CD4-positive, alpha-beta T cell treated with Interleukin-12 subunit alpha and Interleukin-12 subunit beta, for 1 hour (primary cell): ENCODE results near the gene SPSB1.

Experiments used
- DNase-seq: peaks from one replicate; pipeline ENCODE4 v3.0.0-alpha.2; 2020

SPSB1 gene

DNA sequence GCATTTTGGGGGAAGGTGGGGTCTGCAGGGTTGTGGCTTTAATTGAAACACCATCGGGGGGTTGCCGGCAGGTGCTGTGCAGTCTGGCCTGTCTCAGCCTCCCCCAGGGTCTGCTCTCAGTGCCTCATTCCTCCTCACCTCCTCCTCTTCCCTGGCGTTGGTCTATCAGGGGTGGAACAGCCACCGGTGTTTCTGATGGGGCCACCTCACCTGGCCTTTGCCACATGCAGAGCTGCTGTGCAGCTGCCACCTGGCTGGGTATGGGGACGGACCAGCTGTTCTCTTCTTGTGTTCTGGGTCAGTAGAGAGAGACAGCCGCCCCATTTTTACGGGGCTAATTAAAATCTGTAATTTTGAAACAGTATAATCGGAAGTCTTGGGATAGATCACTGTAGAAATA is 53.9 kb downstream of the SPSB1 start:
- no peak for DNase-seq

DNA sequence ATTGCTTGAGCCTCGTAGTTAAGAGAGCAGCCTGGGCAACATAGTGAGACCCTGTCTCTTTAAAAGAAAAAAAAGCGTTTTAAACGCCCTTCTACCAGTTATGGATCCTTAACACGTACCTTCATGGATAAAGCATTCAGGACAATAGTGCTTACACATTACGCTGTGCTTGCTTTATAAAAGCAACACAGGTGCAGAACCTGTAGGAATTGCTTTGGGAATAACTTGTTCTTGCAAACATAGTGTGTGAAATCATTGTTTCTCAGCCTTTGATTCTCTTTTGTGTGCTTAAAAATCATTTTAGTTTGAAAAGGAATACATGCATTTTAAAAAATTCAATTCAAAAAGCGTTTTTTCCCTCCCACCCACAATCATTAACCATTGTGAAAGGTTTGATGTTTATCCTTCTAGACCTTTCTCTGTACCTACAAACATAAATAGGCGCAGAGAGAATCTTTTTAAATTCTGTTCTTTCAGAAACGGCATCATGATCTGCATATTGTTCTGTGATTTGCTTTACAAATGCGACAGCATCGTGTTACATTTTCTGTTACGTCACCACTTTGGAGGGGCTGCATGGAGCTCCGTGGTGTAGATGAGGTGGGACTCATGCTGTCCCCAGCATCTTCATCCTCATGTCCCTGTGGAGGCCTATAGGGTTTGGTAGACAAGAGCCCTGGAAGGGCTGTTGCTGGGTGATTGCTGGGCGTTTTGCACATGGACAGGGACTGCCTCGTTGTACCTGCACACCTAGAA is 54.6 kb downstream of the SPSB1 start:
- DNase-seq = no peak

DNA sequence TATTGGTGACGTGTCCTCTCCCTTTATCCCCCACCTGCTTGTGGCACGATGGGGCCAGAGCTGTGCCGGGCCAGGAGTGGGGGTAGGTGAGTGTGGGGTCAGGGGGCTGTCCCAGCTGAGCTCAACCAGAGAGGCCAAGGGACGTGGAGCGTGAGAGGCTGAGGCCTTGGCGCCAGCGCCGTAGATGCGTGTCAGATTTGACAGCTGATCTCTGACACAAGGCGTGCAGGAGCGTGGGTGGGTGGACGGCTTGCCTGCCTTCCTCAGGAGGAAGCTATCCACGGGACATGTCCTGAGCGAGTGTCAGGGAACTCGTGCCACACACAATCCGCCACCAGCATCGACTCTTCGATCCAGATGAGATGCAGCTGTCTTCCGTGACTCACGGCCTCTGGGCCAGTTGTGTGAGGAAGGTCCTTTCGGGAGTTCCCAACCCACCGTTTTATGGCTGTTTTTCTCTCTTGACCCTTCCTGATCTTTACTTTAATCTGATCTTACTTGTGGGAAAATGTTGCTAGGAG is 56.7 kb downstream of the SPSB1 start:
- DNase-seq = no peak

DNA sequence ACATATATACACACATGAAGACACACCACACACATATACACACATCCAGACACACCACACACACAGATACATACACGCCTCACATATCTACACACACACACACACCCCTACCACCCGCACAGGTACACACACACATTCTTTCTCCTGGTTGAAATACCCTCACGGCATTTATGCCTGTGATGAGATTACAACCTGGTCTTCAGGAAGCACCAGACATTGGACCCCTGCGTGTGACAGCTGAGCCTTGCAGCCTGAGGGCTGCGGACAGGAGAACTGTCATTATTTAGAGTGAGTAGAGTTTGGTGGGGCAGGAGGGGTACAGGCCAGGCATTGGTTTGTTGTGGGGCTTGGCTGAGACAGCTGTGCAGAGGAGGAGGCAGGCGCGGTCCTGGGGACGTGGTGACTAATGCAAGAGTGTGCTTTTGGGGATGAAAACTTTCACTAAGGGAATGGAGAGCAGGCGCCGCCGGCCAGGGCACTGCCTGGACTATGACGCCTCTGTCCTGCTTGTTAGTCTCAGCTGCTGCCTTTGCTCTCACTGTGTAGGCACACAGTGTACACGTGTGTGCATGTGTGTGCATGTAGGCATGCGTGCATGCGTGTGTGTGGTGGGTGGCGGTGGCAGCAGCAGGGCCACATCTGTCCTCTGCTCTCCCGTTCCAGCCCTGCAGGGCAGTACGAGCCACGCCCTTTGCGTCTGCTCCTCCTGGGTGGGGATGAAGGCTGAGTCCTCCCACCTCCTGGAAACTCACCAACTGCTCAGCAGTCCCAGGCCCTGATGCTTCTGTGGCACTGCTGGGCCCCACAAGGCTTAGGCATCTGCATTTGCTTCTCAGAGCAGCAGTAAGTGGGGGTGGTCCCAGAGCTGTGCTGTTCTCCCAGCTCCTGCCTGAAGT is 57.6 kb downstream of the SPSB1 start:
- no peak for DNase-seq

DNA sequence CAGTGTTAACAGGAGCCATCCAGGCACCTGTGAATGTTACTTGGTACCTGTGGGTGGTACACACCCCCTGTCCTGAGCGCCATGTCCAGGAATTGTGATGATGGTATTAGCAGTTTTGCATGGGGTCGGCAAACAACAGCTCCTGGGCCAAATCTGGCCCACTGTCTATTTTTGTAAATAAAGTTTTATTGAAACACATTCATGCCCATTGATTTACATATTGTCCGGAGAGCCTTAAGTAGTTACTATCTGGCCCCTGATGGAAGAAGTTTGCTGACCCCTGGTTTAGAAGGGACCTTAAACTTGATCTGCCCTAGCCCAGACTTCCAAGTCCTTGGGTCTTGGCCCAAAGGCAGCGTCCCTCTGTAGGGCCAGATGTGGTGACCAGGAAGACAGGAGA is 58.3 kb downstream of the SPSB1 start:
- DNase-seq = no peak

DNA sequence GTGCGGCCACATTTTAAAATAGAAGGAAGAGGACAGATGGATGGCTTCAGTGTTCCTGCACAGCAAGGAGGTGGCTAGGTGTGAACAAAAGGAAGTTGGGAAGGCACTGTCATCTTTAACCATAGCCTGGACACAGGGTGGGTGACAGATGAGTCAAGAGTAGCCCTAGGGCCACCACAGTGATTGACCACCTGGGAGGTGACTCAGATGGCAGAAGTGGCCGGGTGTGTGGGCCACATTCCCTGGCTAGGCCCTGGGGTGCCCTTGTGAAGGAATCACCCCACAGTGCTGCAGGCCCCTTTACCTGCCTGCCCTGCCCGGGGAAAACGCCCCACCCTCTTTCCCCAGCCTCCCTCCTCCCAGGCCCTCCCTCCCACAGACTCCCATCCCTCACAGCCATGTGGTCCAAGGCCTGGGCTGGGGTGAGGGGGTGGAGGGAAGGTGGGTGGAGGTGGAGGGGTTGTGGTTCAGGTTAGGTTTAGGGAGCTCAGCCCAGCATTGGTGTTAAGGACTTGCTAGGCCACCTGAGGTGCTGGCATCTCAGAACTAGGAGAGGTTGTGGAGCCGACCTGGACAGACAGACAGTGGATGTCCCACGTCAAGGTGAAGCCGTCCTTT is 59.1 kb downstream of the SPSB1 start:
- DNase-seq = no peak

DNA sequence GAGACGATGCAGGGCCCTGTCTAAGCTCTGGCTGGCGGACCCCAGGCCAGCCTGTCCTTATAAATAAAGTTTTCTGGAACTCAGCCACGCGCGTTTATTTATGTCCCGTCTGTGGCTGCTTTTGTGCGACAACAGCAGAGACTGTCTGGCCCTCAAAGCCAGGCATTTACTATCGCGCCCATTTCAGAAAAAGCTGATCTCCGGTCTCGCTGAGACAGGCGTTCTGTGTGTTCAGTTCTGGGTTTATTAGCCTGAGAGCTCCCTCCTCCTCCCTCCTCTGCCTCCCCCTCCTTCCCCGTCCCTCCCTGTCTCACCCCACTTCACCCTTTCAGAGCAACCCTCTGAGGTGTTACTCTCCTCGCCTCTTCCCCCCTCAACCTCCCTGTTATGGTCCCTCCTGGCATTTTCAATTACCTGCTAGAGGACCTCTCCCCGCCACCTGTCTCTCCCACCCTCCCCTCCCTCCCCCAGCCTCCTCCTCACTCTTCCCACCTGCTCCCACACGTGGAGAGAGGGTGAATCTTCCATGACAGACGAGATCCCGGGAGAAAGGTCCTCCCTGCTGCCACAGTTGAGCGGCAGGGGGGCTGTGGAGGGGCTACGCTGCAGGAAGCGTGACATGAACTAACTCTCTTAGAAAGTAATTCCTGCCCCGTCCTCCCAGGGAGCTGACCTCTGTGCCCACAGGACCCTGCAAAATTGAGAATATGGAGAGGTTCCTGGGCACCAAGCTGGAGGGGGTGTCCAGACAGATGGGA is 59.9 kb downstream of the SPSB1 start:
- DNase-seq = no peak

DNA sequence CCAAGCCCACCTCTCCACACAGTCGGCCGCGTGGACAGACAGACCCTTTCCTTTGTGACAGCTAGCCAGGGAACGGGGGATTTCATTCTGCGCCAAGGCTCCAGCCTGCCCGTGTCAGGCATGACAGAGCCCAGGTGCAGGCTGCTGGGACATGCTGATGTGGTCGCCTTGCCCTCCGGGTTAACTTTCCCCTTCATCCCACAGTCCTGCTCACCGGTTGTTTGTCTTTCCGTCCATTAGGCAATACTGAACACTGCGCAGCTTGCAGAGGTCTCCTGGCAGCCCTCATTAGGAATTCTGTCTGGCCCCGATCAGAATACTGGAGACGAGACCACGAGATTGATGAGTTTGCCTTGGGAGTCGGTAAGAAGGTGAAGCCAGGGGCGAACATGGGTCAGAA is 62.8 kb downstream of the SPSB1 start:
- DNase-seq = no peak

DNA sequence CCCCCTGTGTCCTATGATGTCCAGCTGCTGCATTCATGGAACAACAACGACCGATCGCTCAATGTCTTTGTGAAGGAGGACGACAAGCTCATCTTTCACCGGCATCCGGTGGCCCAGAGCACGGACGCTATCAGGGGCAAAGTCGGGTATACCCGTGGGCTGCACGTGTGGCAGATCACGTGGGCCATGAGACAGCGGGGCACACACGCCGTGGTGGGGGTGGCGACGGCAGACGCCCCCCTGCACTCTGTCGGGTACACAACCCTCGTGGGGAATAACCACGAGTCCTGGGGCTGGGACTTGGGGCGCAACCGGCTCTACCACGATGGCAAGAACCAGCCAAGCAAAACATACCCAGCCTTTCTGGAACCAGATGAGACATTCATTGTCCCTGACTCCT is 63.3 kb downstream of the SPSB1 start:
- DNase-seq = no peak

DNA sequence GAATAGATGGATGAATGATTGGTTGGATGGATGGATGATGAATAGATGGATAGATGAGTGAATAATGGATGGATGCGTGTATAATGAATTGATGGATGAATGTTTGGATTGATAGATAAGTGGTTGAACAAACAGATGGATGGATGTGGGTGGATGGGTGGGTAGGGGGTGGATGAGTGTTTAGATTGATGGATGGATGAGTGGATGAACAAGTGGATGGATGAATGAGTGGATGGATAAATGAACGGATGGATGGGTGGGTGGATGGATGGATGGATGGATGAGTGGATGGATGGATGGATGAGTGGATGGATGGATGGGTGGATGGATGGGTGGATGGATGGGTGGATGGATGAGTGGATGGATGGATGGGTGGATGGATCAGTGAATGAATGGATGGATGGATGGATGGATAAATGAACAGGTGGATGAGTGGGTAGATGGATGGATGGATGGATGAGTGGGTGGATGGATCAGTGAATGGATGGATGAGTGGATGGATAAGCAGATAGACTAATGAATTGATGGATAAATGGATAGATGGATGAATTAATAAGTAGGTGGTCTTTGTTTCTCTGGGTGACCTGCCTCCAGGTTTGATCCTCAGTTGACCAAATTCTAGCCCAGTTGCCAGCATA is 64.3 kb downstream of the SPSB1 start:
- no peak for DNase-seq

DNA sequence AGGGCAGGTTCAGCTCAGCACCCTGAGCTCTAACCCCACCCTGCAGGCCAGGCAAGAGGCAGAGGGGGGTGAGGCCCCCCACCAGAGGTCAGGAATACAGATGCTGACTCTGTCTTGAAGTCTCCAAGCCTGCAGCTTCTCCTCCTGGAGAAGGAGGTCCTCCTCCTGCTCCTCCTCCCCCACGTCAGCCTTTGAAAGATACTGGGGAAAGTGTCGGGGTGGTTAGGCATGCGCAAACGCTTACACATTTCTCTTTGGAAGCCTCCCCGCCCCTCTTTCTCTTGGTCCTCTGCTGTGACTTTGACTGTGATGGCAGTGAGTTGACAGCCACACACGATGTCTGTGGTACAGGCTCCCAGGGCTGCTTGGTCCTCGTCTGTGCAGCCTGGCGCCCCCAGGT is 65.3 kb downstream of the SPSB1 start:
- no peak for DNase-seq

DNA sequence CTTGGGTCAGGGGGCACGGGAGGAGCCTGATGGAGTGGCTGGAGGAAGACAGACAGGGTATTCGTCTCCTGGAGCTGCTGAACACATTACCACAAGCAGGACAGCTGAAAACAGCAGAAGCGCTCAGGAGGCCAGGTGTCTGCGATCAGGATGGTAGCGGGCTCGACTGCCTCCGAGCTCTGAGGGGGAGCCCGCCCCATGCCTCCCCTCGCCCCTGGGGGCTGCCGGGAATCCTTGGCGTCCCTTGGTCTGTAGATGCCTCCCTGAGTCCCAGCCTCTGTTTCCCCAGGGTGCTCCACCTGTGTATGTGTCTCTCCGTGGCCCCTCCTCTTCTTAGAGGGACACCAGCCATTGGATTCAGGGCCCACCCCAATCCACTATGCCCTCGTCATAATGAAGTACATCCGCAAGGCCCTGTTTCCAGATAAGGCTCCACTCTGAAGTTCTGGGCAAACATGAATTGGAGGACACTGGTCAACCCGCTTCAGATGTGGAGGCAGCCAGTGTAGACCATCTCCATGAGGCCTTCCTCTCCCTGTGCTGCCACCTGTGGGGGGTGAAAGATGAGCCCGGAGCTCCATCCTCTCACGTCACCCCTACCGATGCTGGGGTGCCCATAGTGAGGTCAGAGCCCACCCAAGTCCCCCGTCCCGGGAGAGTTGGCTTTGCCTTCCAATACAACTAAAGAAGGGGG is 67.8 kb downstream of the SPSB1 start:
- no peak for DNase-seq

DNA sequence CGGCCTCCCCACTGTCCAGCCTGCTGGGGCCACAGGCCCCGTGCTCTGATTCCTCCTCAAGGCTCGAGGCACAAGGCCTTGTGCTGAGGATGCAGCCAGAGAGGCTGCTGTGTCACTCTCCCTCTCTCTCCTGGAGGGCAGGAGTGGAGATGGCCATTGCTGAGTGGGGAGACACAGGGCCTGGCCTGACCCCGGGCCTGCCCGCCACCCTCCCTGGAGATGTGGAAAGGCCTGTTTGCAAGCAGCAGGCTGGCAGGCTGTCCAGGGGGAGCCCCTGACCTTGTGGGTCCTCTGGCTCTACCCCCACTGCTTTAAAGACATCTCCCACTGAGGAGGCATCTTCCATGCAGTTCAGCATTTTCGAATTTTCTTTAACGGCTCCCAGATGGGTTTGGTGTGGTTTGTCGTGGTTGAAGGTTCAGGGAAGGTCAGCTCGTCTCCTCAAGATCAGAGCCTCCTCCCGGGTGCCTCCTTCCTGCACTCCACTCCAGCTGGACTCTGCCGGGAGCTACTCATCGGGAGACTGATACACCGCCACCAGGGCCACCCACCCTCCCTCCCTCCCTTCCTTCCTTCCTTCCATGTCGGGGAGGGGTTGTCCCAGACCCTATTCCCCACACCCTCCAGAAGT is 69.1 kb downstream of the SPSB1 start:
- DNase-seq = no peak

DNA sequence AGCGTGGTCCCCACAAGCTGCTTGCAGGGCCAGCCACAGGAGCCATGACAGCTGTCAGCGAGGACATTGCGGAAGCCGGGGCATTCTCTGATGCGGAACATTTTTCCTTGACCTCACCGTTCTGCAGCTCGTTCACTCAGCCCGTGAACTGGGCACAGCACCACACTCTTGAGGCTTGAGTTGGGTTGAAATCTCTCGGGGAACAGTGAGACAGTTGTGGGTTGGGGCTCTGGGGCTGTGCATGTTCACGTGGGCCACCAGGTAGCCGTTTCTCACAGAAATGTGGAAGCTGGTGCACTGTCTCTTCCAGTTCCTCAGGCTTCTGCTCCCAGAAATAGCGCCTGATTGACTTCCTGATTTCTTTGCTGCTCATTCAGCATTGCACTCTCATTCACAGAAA is 69.8 kb downstream of the SPSB1 start:
- DNase-seq = no peak

DNA sequence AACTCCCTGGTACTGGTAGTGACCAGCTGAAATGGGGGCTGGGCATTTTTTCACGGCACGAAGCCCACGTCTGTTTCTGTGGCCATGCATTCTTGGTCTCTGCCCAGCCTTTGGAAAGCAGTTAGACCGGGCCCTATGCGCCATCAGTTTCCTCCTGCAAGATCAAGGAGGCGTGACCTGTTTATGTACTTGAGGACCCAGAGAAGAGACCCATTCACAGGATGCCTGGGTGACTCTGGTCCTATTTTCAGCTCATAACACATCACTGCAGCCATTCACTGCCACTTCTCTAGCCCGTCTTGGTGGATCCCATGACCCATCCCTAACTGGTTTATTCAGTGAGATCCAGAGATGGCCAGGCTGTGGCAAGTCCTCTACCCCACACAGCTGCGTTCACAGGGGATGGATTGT is 70.4 kb downstream of the SPSB1 start:
- DNase-seq = no peak

DNA sequence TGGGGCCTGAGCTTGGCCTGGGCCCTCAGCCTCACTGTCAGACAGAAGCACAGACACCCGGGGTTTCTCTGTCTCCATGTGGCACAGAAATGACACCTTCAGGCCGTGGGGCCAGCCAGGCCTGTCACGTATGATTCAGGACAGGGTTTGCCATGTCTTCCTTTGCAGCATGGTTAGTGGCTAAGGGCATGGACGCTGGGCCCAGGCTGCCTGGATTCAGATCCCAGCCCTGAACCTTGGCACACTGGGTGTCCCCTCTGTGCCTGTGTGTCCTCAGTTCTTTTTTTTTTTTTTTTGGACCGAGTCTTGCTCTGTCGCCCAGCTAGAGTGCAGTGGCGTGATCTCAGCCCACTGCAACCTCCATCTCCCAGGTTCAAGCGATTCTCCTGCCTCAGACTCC is 73.6 kb downstream of the SPSB1 start:
- DNase-seq = no peak

DNA sequence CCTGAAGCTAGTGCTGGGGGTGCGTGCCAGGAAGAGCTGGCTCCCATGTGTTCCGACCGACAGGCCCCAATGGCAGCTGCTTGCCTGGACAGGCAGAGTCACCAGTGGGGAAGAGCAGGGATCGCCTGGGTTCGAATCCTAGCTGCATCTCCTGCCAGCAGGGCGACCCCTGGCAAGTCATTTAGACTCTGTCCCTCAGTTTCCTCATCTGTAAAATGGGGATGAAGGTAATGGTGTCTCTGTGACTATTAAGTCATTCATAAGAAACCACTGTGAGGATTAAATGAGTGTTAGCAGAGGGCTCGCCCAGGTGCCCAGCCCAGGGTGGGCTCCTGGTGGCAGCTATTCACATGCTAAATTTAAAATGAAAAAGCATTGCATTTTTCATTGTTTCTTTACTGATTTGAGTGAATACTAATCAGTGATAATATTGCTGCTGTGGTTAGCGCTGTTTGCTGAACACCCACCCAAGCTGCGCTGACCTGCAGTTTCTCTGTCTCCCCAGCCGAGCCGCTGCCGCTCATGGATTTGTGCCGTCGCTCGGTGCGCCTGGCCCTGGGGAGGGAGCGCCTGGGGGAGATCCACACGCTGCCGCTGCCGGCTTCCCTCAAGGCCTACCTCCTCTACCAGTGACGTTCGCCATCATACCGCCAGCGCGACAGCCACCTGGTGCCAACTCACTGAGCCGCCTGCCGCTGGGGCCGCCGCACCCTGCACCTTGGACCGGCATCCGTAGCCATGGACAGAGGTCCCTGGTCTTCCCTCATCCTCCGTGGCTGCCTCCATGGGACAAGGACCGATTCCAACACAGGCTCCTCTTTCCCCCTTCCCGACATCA is 74.5 kb downstream of the SPSB1 start:
- no peak for DNase-seq

DNA sequence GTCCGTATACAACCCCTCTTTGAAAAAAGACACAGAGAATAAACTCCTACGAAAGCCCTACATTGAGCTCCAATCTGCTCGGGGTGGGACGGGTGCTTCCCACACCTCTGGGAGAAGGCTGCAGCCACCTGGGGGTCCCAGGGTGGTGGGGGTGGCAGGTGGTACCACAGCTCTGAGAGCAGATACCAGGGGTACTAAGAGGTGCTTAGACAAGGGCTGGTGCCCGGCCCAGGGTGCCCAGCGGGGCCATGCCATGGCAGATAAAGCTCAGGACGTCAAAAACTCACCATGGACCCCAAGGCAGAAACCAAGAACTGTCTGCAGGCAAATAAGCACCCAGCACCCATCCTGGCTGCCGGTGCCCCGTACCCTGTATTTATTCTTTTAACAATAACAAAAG is 75.1 kb downstream of the SPSB1 start:
- DNase-seq = no peak

DNA sequence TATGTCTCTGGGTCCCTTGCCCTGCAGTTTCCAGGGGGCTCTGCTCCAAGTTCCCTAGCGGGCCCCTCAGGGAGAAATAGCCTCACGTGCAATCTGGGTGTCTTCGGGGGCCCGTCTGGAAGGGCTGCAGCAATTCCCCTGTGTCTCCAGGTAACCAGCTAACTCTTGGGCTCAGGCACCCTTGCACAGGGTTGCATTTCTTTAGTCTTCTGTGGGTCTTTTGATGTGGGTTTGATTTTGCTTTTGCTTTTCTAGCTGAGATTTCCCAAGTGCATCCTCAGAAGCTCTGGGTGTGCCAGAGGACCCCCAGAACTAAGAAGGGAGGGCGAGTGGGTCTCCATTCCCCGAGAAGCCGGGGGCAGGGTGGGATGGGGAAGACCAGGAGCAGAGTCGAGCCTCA is 75.7 kb downstream of the SPSB1 start:
- DNase-seq = no peak
